ENCODE results near the gene PRKG1.

PRKG1 gene

DNA sequence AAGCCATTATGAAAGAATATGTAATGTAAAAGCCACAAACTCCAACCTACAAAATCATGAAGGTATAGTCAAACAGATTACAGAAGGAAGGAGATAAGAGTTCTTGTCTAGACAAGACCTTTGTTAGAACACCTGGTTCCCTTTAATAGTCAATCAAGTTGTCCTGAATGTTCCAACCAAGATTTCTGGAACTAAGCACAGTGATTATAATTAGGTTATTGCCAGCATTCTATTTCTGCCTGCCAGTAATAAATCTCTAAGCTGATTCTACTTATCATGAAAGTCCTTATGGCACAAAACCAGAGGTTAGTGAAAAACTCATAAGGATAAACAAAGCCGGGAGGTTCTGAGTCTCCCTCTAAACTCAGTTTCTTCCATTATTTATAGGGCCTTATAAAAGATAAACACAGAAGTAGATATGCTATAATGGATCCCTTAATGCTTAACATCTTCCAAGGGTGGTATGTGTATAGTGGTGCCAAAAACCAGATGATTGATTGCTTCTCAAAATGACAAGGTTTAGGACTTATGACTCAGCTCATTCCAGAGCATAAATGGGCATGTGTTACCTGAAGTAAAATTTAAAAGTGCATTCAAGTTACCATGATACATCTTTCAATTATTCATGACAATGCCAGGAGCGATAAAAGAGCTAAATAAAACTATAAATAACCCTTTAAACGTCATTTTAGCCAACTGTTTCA, 387.9 kb downstream of the PRKG1 start:
- DNase-seq, result no peak

- no peak for DNase-seq
Measured at GRCh38 chr10:51468424-51468823, 394.1 kb downstream of the PRKG1 start.

DNA sequence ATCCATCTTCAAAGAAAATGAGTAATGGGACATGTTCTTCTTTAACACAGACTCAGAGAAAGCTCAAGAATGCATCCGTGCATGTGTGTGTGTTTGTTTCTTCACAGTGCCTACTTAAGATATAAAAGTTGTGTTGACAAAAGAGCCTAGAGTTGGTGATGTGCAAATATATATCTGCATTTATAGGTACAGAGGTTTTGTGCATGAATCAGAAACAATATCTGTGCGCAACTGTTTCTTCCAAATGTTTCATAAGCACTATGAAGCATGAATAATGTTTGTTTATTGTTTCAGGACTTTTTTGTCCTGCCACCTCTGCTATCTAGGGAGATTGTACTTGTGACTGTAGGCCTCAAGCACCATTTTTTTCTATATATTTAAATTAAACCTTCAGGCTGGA, 395.4 kb downstream of the PRKG1 start:
- no peak for DNase-seq

DNA sequence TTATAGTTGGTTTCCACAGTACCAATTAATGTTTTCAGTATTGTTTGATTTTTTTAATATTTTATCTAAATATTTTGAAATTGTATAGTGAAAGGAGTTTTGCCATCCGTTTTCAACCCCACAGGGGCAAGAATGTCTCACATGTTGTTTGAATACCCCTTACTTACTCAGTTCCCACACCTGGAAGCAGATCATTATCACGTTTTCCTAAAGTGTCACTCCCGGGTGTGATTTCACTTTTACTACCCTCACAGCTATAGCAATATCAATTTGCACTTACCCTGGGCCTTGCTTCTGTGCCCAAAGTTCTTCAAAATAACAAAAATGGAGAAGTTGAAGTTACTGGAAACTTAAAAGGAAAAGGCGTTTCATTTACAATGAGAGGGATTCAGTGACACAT, 397.0 kb downstream of the PRKG1 start:
- DNase-seq, result no peak

DNA sequence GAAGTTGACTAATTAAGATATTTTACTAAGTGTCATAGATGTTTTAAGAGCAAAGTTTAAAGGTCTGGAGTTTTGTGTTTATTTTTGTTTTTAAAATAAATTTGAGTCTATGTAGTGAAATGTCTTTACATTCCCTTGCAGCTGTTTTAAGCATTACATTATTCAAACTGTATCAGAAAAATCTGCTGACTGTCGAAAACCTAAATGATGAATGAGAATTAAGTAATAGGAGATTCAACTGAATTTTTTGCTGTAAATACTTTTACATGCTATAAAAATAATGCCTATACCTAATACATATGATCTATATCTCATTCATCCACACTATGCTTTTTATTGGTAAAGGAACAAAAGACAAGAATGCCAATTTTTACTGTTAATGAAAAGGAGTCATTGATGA, 397.9 kb downstream of the PRKG1 start:
- no peak for DNase-seq

GRCh38 chr10:51479711-51480110, 405.4 kb downstream of the PRKG1 start:
- no peak for DNase-seq

DNA sequence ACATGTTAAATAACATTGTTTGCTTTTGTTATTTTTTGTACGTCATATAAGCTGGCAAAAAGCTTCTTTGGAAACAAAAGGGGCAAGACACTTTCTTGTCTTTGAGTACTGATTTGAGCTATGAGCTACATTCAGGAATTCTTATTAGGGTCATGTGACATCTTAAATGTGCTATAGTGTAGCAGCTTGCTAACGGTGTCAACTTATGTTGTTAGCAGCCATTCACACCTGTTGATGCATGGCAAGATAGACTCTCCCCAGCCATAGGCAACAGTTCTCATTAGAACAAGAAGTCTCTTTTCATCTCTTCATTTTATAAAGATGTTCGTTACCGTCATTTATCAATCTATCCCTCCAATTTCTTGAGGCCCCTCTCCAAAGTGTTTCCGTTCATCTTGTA, 411.4 kb downstream of the PRKG1 start:
- DNase-seq, result no peak

DNA sequence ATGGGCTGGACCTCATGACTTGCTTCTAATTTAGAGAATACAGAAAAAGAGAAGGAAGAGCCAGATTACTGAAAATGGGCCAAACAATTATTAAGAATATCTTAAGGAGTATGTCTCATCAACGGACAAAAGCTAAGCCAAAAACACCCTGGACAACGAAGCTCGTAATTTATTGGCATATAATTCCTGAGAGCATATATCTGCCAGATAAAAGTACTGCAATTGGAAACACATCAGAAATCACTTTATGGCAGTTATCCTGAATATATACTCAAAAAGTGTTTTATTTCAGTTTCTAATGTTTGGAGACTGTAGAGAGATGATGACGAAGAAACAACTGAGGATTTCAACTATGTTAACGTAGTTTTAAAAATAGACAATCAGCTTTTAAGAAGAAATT, 413.3 kb downstream of the PRKG1 start:
- DNase-seq, result no peak

DNA sequence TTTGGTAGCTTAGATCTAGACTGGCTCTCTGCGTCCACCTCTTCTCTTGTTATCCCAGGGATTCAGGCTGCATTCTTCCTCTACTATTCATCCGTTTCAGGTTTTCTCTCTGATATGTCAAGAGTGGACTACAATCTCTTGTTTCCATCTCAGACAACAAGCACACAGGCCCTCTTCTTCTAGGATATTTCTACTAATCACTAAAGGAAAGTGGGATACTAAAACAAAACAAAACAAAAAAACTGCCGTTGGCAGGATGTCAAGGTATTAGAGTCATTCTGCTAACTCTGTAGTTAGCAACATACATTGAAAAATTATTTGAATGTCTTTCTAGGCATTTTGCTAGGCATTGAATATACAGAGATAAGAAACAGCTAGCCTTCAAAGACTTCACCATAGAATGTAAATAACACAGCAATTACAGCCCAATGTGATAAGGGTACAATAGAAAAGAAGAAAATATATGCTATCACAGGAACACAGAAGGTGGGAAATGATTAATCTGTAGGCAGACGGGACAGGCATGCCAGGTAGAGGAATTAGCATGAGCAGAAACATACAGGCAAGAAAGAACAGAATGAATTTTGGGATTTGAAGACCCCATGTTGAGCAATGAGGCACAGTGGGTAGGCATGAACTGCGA, 414.6 kb downstream of the PRKG1 start:
- DNase-seq, result no peak

DNA sequence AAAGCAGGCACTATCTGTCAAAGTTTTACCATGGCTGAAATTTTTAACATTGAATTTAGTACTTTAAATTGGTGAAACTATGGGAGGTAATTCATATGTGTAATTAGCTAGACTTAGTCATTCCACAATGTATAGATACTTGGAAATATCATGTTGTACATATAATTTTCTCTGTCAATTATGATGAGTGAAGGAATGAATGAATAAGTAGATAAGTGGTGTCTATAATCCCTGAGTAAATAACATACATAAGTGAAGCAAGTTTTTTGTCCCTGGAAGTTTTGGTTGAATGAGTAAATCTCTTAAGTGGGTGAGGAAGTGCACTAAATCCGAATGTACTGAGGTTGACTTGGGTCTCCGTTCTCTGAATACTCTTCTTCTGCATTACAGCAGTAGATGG, 424.1 kb downstream of the PRKG1 start:
- no peak for DNase-seq

DNA sequence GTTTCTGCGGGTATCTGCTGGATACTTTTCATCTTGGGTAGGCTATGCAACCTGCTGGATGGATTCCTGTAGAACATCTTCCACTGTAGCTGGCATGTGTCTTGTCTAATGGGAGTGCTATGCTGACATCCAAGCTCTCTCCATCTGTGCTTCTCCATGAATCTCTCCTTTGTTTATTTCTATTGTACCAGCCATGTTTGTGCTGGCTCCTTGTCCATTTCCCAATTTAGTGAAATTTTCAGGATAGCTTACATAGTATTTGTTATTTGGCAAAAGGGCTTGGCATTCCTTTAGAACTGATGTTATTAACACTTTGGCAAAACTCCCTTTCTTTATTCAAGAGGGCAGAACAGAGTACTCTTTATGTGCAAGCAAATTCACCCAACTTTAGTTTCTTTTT, 427.1 kb downstream of the PRKG1 start:
- no peak for DNase-seq

GRCh38 chr10:51502124-51502523, 427.8 kb downstream of the PRKG1 start:
- no peak for DNase-seq

- no peak for DNase-seq
Measured at GRCh38 chr10:51503378-51503777, 429.1 kb downstream of the PRKG1 start.

GRCh38 chr10:51507476-51507875, 433.2 kb downstream of the PRKG1 start:
- no peak for DNase-seq

DNA sequence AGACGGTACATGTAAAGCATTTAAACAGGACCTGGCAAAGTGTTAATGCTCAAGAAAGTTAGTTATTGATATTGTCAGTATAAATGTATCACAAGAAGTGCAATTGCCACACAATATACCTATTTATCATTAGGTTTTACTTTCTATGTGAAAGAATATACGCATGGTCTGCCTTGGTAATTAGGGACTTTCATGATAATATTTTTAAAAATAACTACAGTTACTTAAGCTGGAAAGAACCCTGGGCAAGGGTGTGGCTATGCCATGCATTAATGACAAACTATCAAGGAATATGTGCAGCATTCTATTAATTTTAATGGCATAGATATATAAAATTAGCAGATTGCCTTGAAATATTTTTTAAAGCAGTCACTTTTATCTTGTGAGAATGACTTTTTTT, 433.9 kb downstream of the PRKG1 start:
- DNase-seq, result no peak

GRCh38 chr10:51510231-51510630, 435.9 kb downstream of the PRKG1 start:
- no peak for DNase-seq

DNA sequence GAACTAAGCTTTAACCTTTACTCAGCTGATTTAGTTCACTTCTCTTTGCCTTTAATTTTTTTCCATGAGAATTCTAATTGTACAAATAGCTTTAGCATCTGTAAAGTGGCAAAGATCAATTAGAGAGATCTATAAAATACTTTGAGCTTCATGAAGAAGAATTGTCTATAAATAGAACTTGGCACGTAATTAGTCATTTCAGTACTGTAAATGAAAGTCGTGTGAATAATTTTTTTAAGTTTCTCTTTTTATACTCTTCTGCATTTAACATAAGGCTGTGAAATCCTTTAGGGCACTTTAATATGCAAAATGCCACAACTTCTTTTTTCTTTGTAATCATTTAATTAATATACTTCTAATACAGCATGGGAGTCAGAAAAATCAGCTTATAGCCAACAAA, 447.3 kb downstream of the PRKG1 start:
- no peak for DNase-seq

DNA sequence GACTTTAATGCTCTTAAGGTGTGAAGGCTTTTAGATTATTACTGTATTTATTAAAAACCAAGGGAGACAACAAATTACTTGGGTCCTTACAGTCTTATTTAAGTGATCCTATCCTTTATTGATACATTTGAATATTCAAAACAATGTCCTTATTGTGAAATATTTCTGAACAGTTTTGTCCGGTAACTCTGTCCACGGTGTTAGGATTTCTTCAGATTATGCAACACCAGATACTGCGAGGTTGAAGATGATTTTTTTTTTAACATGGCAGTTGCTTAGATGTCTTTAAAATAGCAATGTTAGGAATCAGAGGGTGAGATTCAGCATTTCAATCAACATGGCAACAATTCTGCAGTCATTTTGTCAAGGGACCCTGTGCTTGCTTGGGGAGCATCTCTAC, 448.6 kb downstream of the PRKG1 start:
- no peak for DNase-seq

DNA sequence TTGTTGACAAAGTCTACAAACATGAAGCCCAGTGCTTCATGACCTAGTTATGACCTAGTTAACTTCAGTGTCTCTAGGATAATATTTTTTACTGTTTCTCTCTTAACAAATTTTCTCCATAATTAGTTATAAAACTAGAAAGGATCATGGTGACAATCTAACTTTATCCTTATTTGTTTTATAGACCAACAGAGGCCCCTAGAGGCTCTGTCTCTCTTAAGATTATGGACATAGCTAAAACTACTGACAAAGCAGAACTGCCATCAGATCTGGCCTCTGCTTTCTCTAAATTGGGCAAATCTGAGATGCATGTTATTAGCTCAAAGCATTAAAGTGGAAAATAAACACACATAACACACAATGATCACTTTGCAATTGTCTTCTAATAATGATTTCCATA, 449.2 kb downstream of the PRKG1 start:
- DNase-seq, result no peak

DNA sequence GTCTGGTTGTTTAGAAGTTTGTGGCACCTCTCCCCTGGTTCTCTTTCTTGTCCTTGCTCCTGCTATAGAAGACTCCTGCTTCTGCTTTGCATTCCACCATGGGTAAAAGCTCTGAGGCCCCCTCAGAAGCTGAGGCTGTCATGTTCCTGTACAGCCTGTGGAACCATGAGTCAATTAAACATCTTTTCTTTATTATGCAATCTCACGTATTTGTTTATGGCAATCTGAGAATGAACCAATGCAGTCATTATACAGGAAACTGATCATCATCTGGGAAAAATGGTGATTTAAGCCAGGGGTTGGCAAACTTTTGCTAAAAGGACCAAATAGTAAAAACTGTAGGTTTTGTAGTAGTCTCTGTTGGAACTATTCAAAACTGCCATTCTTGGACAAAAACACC, 449.8 kb downstream of the PRKG1 start:
- no peak for DNase-seq

- DNase-seq, result no peak
Measured at GRCh38 chr10:51527522-51528219, 453.4 kb downstream of the PRKG1 start.

GRCh38 chr10:51528527-51528926, 454.2 kb downstream of the PRKG1 start:
- DNase-seq, result no peak

DNA sequence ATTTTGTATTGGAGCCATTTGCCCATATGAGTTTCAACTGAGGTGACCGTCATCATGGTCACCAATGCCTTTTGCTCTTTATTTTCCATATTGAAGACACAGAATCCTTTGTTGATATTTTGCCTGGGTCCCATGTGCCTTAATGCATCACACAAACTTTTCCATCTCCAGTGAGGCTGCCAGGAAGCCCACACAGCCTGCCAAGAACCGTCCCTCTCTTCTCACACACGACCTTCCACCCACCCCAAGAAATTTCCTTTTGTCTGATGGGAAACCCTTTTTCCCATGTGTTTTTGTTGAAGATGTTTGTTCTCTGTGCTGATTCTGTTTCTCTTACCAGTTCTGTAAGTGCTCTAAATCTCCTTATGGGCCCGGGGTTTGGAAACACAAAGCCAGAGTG, 456.3 kb downstream of the PRKG1 start:
- DNase-seq, result no peak

DNA sequence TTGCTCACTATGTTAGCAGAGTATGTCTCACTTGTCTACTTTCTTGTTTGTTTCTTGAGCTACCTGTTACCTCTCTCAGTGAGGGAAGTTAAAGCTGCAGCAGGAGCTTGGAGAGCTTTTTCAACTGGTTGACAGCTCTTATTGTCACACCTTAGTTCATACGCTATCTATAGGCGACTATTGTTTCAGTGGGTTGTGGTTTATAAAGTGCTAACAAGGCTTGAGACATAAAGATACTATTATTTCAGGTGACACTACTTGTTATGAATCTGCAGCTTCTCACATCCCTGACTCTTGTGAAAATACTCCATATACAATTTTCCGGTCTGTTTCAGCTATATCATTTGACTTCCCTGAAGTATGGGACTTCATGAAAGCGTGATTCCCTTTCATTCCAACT, 457.8 kb downstream of the PRKG1 start:
- DNase-seq, result no peak

- DNase-seq, result no peak
Measured at GRCh38 chr10:51542853-51543252, 468.6 kb downstream of the PRKG1 start.
